ENCODE results near the gene CDKN2C. TPM values are rescaled to one million over a fixed set of nuclear protein-coding genes. Genes with fewer than 3 reads are reported as not detected.

CDKN2C gene
- total RNA-seq, 1 experiment from 2014 or later: 50.4 TPM

DNA sequence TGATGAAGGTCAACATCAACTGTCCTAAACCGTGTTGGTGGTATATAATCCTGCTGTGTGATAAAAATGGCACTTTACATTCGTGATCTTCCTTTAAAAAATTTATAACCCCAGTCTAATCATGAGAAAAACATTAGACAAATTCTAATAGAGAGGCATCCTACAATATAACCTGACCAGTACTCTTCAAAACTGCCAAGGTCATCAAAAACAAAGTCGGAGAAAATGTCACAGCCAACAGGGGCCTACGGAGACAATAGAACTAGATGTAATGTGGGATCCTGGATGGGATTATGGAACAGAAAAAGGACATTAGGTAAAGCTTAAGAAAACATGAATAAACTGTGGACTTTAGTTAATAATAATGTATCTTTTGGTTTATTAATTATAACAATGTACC lies 25.0 kb downstream of the CDKN2C start:
- intact Hi-C loops (cut with micrococcal nuclease; ENCODE audit: unreplicated experiment): no loop called here
- in situ Hi-C loops (cut with HindIII; ENCODE audit: low pct_unique_long_range_greater_than_20kb, low sequenced_read_pairs): no loop called here
- ChIA-PET POLR2A (no interaction called here), CTCF (no interaction called here)
- H3K4me1 ChIP-seq (ENCODE audit: control insufficient read depth, insufficient read depth, low read length): no peaks in the 10 kb centered on the region
- no peaks in the 10 kb centered on the region; the same call in 1 of the 2 replicates for H3K36me3 ChIP-seq (ENCODE audit: control insufficient read depth, insufficient read depth, low read length)
- ATAC-seq (no peak), DNase-seq (ENCODE audit: low read depth, low spot score) (no peak)
- H3K27ac ChIP-seq (ENCODE audit: low read length): no peak overlapping the region
- no peak overlapping the region for H3K4me3 ChIP-seq (ENCODE audit: low read depth in 2 of 2, low read length in 2 of 2)
- no peaks in the 10 kb centered on the region for H3K9me3 ChIP-seq (ENCODE audit: control insufficient read depth, insufficient read depth, low read depth, low read length)
- no peaks in the 10 kb centered on the region for H3K27me3 ChIP-seq (ENCODE audit: control insufficient read depth, insufficient read depth, low read length)
- no TSS peak for BruUV-seq (replicated peaks)
- TF ChIP-seq, protein P1, sequence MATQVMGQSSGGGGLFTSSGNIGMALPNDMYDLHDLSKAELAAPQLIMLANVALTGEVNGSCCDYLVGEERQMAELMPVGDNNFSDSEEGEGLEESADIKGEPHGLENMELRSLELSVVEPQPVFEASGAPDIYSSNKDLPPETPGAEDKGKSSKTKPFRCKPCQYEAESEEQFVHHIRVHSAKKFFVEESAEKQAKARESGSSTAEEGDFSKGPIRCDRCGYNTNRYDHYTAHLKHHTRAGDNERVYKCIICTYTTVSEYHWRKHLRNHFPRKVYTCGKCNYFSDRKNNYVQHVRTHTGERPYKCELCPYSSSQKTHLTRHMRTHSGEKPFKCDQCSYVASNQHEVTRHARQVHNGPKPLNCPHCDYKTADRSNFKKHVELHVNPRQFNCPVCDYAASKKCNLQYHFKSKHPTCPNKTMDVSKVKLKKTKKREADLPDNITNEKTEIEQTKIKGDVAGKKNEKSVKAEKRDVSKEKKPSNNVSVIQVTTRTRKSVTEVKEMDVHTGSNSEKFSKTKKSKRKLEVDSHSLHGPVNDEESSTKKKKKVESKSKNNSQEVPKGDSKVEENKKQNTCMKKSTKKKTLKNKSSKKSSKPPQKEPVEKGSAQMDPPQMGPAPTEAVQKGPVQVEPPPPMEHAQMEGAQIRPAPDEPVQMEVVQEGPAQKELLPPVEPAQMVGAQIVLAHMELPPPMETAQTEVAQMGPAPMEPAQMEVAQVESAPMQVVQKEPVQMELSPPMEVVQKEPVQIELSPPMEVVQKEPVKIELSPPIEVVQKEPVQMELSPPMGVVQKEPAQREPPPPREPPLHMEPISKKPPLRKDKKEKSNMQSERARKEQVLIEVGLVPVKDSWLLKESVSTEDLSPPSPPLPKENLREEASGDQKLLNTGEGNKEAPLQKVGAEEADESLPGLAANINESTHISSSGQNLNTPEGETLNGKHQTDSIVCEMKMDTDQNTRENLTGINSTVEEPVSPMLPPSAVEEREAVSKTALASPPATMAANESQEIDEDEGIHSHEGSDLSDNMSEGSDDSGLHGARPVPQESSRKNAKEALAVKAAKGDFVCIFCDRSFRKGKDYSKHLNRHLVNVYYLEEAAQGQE (IDR thresholded peaks at IDR 0.05; ENCODE audit: insufficient read depth in 1 of 2, low read depth in 2 of 2, low read length in 1 of 2): no peak
- TF ChIP-seq TCF7L2 (IDR thresholded peaks at IDR 0.05; ENCODE audit: low read depth, low read length): no peak
- TF ChIP-seq POLR2AphosphoS5 (IDR thresholded peaks at IDR 0.05; ENCODE audit: low read depth, low read length): no peak
- TF ChIP-seq CTCF (IDR thresholded peaks at IDR 0.05): no peak

DNA sequence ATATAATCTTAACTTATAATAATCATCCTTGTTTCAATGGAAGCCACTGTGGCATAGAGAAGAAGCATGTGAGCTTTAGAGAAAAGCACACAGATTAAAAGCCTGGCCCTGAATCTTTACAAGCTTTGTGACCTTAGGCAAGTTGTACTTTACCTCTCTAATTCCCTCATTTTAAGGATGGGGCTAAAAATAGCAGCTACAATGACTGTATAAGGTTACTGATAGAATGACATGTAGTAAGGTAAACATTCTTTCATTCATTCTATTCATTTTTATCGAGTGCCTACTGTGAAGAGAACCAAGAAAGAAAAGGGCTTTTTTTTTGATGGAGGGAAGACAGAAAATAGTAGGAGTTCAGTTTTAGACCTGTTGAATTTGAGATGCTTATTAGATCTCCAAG lies 25.6 kb downstream of the CDKN2C start:
- in situ Hi-C loops (cut with HindIII; ENCODE audit: low pct_unique_long_range_greater_than_20kb, low sequenced_read_pairs): no loop called here
- H3K4me3 ChIP-seq (ENCODE audit: low read depth in 2 of 2, low read length in 2 of 2): no peak overlapping the region
- no peaks in the 10 kb centered on the region for H3K9me3 ChIP-seq (ENCODE audit: control insufficient read depth, insufficient read depth, low read depth, low read length)
- H3K27ac ChIP-seq (ENCODE audit: low read length): no peak overlapping the region
- no peak for ATAC-seq
- no peaks in the 10 kb centered on the region for H3K27me3 ChIP-seq (ENCODE audit: control insufficient read depth, insufficient read depth, low read length)
- no peaks in the 10 kb centered on the region for H3K4me1 ChIP-seq (ENCODE audit: control insufficient read depth, insufficient read depth, low read length)
- no peak for TF ChIP-seq CTCF (IDR thresholded peaks at IDR 0.05)
- TF ChIP-seq SIN3A (IDR thresholded peaks at IDR 0.05; ENCODE audit: borderline replicate concordance, insufficient read depth, low read depth, low read length): no peak
- TF ChIP-seq, protein P1 (IDR thresholded peaks at IDR 0.05; ENCODE audit: insufficient read depth in 1 of 2, low read depth in 2 of 2, low read length in 1 of 2): no peak
- no peak for TF ChIP-seq TCF7L2 (IDR thresholded peaks at IDR 0.05; ENCODE audit: low read depth, low read length)
- no peak for TF ChIP-seq POLR2AphosphoS5 (IDR thresholded peaks at IDR 0.05; ENCODE audit: low read depth, low read length)
- intact Hi-C loops (cut with micrococcal nuclease; ENCODE audit: unreplicated experiment): no loop called here
- CTCF ChIA-PET: no interaction called here
- DNase-seq (ENCODE audit: low read depth, low spot score): no peak
- H3K36me3 ChIP-seq (ENCODE audit: control insufficient read depth, insufficient read depth, low read length): no peaks in the 10 kb centered on the region; the same call in 1 of the 2 replicates
- POLR2A ChIA-PET: no interaction called here
- no TSS peak for BruUV-seq (replicated peaks)

All from Panc1 (cell line).